Uterus (tissue), 2 donors: ENCODE measurements around the gene GGCX.

Experiments
- CTCF ChIP-seq, 4 experiments: fragments of 200-600 bp in 2 of 4; fragments of 450-650 bp in 2 of 4; sonication (generic) in 2 of 4; IDR thresholded peaks; one replicate each; pipeline ENCODE4 v1.5.1; 2016 to 2019; ENCODE audit warnings: antibody characterized with exemption in 4 of 4, mild to moderate bottlenecking in 2 of 4, moderate library complexity in 1 of 4
- POLR2A ChIP-seq, 2 donors: fragments of 450-650 bp; IDR thresholded peaks; one replicate each; pipeline ENCODE4 v1.6.1; 2016; ENCODE audit warnings: antibody characterized with exemption in 2 of 2, mild to moderate bottlenecking in 1 of 2, moderate library complexity in 1 of 2

- TF ChIP-seq POLR2A (IDR thresholded peaks at IDR 0.05) (no peak), CTCF (IDR thresholded peaks at IDR 0.05) (no peak)
These were observed 40.6 kb upstream of the GGCX start for GRCh38 chr2:85601771-85602475.
